HepG2 (cell line): ENCODE measurements around the gene EARS2. TPM values are rescaled to one million over a fixed set of nuclear protein-coding genes. Genes with fewer than 3 reads are reported as not detected.

Source experiments
- CTCF ChIP-seq: sonication (generic); formaldehyde crosslinking; IDR thresholded peaks from 2 replicates; pipeline ENCODE4 v1.5.0; 2020; ENCODE audit warnings: mild to moderate bottlenecking, missing genetic modification reagents, moderate library complexity
- FOSL2 ChIP-seq: sonication (generic); formaldehyde crosslinking; IDR thresholded peaks from 2 replicates; pipeline ENCODE4 v1.4.0; 2020; ENCODE audit warnings: missing genetic modification reagents
- FOXM1 ChIP-seq: sonication (generic); formaldehyde crosslinking; IDR thresholded peaks from 2 replicates; pipeline ENCODE4 v1.5.0; 2020; ENCODE audit warnings: missing genetic modification reagents
- KDM2A ChIP-seq: sonication (generic); formaldehyde crosslinking; IDR thresholded peaks from 2 replicates; pipeline ENCODE4 v1.4.0; 2020; ENCODE audit warnings: low read depth, missing genetic modification reagents, borderline replicate concordance
- MED8 ChIP-seq: sonication (generic); formaldehyde crosslinking; IDR thresholded peaks from 2 replicates; pipeline ENCODE4 v1.8.1; 2023; ENCODE audit warnings: mild to moderate bottlenecking, missing genetic modification reagents; ENCODE audit not compliant: insufficient replicate concordance
- MIER2 ChIP-seq: IDR thresholded peaks from 2 replicates; pipeline ENCODE4 v1.6.1; 2016; ENCODE audit warnings: missing biosample characterization, missing genetic modification reagents
- MIER3 ChIP-seq: IDR thresholded peaks from 2 replicates; pipeline ENCODE4 v1.6.1; 2016; ENCODE audit warnings: missing compliant biosample characterization, borderline replicate concordance
- POLR2G ChIP-seq: fragments of 200-400 bp; formaldehyde crosslinking; IDR thresholded peaks from 2 replicates; pipeline ENCODE4 v1.6.1; 2018; ENCODE audit warnings: mild to moderate bottlenecking, low read depth, low read length, moderate library complexity
- RAD21 ChIP-seq: fragments of 450-650 bp; formaldehyde crosslinking; IDR thresholded peaks from 2 replicates; pipeline ENCODE4 v1.5.0; 2020; ENCODE audit warnings: mild to moderate bottlenecking
- SP5 ChIP-seq: IDR thresholded peaks from 2 replicates; pipeline ENCODE4 v1.6.1; 2016; ENCODE audit warnings: low read depth, borderline replicate concordance
- TCF7 ChIP-seq: sonication (generic); IDR thresholded peaks from 2 replicates; pipeline ENCODE4 v1.6.1; 2016; ENCODE audit warnings: antibody characterized with exemption, low read depth
- TCF7L2 ChIP-seq: IDR thresholded peaks from 2 replicates; pipeline ENCODE4 v1.6.1; 2011; ENCODE audit warnings: mild to moderate bottlenecking, low read depth, low read length, moderate library complexity
- ZBTB1 ChIP-seq: sonication (generic); formaldehyde crosslinking; IDR thresholded peaks from 2 replicates; pipeline ENCODE4 v1.4.0; 2020; ENCODE audit warnings: missing genetic modification reagents, borderline replicate concordance
- ZBTB42 ChIP-seq: sonication (generic); formaldehyde crosslinking; IDR thresholded peaks from 2 replicates; pipeline ENCODE4 v1.5.0; 2020; ENCODE audit warnings: mild to moderate bottlenecking, missing genetic modification reagents
- ZBTB44 ChIP-seq: sonication (generic); formaldehyde crosslinking; IDR thresholded peaks from 2 replicates; pipeline ENCODE4 v1.4.0; 2020; ENCODE audit warnings: missing genetic modification reagents
- ZHX2 ChIP-seq, 2 experiments: sonication (generic) in 1 of 2; formaldehyde crosslinking in 1 of 2; IDR thresholded peaks; 2 replicates each; pipeline versions ENCODE4 v1.6.1 to v1.9.0; 2014 to 2022; ENCODE audit warnings: antibody characterized with exemption in 1 of 2, borderline replicate concordance in 1 of 2, inconsistent platforms in 1 of 2, low read depth in 1 of 2, missing genetic modification reagents in 1 of 2
- ZNF24 ChIP-seq: fragments of 450-650 bp; IDR thresholded peaks from 2 replicates; pipeline ENCODE4 v1.6.1; 2017; ENCODE audit warnings: antibody characterized with exemption, mild to moderate bottlenecking
- ZNF564 ChIP-seq: sonication (generic); formaldehyde crosslinking; IDR thresholded peaks from 2 replicates; pipeline ENCODE4 v1.8.1; 2023; ENCODE audit warnings: mild to moderate bottlenecking, missing genetic modification reagents
- ZNF652 ChIP-seq: IDR thresholded peaks from 2 replicates; pipeline ENCODE4 v1.6.1; 2016; ENCODE audit warnings: low read depth, borderline replicate concordance
- polyA plus RNA-seq, 8 experiments: library from polyadenylated mRNA; depleted of rRNA in 3 of 8; stranded (reverse) in 7 of 8; unstranded in 1 of 8; fragments of >200 nt; fragmentation: Illumina TruSeq in 4 of 8; extraction: Trizol in 4 of 8; gene quantifications; 2 replicates each; pipeline versions ENCODE4 v1.2.1 to v1.2.3, GENCODE V29; 2011 to 2016; ENCODE audit warnings: low read depth in 4 of 8, missing spikeins in 1 of 8, mixed read lengths in 1 of 8; ENCODE audit not compliant: insufficient read depth in 1 of 8
- total RNA-seq, 5 experiments: library from RNA; depleted of rRNA; stranded (reverse); fragments of >200 nt; fragmentation: Illumina TruSeq; extraction: Trizol; gene quantifications; 2 replicates each; pipeline ENCODE4 v1.2.3, GENCODE V29; 2016; ENCODE audit warnings: low read depth in 1 of 5

The EARS2 gene
- total and polyA plus RNA-seq, 2 of the 13 experiments (the other 11 are each of a cell fraction or from before 2014, with no cell fraction given), result 49.4 to 80.4 TPM

- TF ChIP-seq ZBTB1 (no peak), ZBTB44 (CRISPR knock-in tag) (0 out of 2 replicates have a peak, but pooled peaks have one; percentile 24), SP5 (peak; percentile 98), MIER2 (CRISPR knock-in tag) (peak; percentile 43; the same call in 1 of the 2 replicates), KDM2A (peak; percentile 93), TCF7 (no peak), CTCF (CRISPR knock-in tag) (peak; percentile 100), POLR2G (peak; percentile 94), MED8 (CRISPR knock-in tag) (peak; percentile 93), MIER3 (CRISPR knock-in tag) (peak; percentile 92; the same call in 1 of the 2 replicates), TCF7L2 (no peak), ZBTB42 (CRISPR knock-in tag) (peak; percentile 53; the same call in 1 of the 2 replicates), ZNF652 (CRISPR knock-in tag) (peak; percentile 64), FOSL2 (peak; percentile 25; the same call in 1 of the 2 replicates), ZNF564 (0 out of 2 replicates have a peak, but pooled peaks have one; percentile 89), FOXM1 (CRISPR knock-in tag) (peak; percentile 74; the same call in 1 of the 2 replicates), ZNF24 (0 out of 2 replicates have a peak, but pooled peaks have one; percentile 65), RAD21 (CRISPR knock-in tag) (peak; percentile 76), ZHX2 (IDR thresholded peaks at IDR 0.05; ENCODE audit: low read depth) (0 out of 2 replicates have a peak, but pooled peaks have one; percentile 62), ZHX2 (CRISPR knock-in tag; IDR thresholded peaks at IDR 0.05; ENCODE audit: borderline replicate concordance) (peak; percentile 98)
These were observed at the start of gene EARS2, which contains the start of gene UBFD1 (continued) for GRCh38 chr16:23556881-23557778.
